ENCODE measurements around the gene ASTN2.

Gene ASTN2

DNA sequence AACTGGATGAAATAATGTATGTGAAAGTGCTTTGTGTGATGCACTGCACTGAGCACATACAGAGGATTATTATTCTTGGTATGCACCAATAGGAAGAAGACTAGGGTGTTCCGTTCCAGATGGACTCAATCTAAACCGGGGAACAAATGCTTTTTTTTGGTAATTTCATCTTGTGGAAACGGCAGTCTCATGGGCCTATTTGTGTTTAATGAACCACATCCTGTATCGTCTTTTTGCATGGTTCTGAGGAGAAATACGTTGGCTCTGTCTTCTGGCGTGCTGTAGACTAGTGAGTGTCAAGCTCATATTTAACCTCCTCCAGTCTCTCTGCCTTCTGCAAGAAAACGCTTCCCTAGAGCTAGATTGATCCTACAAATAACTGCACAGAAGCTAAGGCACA, 697.7 kb downstream of the ASTN2 start:
- Histone ChIP-seq H3K27ac (replicated peaks; ENCODE audit: low read length) (no peak overlapping the region), H3K79me1 (ENCODE audit: low read depth, low read length) (no peaks in the 10 kb centered on the region), H3K4me3 (ENCODE audit: low read length in 2 of 2) (no peak overlapping the region), H2BK15ac (ENCODE audit: low read length) (no peak overlapping the region), H3K9me3 (replicated peaks in 1 of 2; ENCODE audit: control insufficient read depth in 2 of 2, insufficient read depth in 1 of 2, low read depth in 1 of 2, low read length in 2 of 2) (peaks cover 0 to 3% of the 10 kb centered on the region in 2 donors), H2BK12ac (ENCODE audit: low read length) (no peak overlapping the region), H3K4ac (ENCODE audit: low read length) (no peak overlapping the region), H4K91ac (ENCODE audit: low read depth, low read length, poor library complexity) (no peak overlapping the region), H3K14ac (ENCODE audit: low read length) (no peak overlapping the region), H3K4me2 (ENCODE audit: insufficient read depth, low read length, poor library complexity, severe bottlenecking) (no peak overlapping the region), H2BK5ac (ENCODE audit: low read length) (no peak overlapping the region), H3K23ac (ENCODE audit: low read depth, low read length, poor library complexity) (no peak overlapping the region), H4K8ac (ENCODE audit: low read depth, low read length) (no peak overlapping the region), H3K27me3 (ENCODE audit: control insufficient read depth in 3 of 3, insufficient read depth in 3 of 3, low read depth in 1 of 3, low read length in 3 of 3) (peaks cover 0 to 5% (median 0%) of the 10 kb centered on the region in 3 experiments), H3K18ac (ENCODE audit: low read length) (no peak overlapping the region), H2AFZ (ENCODE audit: low read length) (no peak overlapping the region), H2AK5ac (ENCODE audit: low read depth, low read length) (no peak overlapping the region), H2BK120ac (ENCODE audit: low read depth, low read length) (no peak overlapping the region), H3K36me3 (replicated peaks in 1 of 2; ENCODE audit: control insufficient read depth in 2 of 2, insufficient read depth in 2 of 2, low read length in 2 of 2) (no peaks in the 10 kb centered on the region), H3K4me1 (ENCODE audit: control insufficient read depth in 2 of 2, insufficient read depth in 1 of 2, low read depth in 1 of 2, low read length in 2 of 2) (peaks cover 8 to 10% of the 10 kb centered on the region in 2 donors), H3K9ac (ENCODE audit: low read depth, low read length, poor library complexity) (no peak overlapping the region)
- no CpG with 5 or more reads among the region's 7 CpGs for WGBS, 2 donors (ENCODE audit: extremely low coverage in 2 of 2, insufficient read length in 2 of 2, insufficient replicate concordance in 1 of 2)
- DNase-seq (ENCODE audit: low spot score): no peak

DNA sequence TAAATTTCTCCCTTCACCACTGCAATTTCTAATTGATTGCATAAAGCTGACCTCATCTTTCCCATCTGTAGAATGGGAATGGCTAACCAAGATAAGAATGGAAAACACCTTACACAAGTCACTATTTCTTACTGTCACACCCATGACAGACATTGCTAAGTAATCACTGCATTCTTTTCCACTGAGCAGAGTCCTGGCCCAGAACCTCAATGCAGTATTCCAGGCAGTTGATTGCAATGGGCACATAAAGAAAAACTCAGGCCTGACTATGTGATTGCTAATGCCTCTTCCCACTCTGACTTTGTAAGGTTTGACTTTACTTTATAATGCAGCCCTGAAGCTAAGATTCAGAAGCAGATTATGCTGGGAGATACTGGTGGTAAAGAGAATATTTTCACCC, 698.4 kb downstream of the ASTN2 start:
- no peak overlapping the region for H2AK5ac ChIP-seq (ENCODE audit: low read depth, low read length)
- no peak overlapping the region for H3K27ac ChIP-seq (replicated peaks; ENCODE audit: low read length)
- H3K4me3 ChIP-seq (ENCODE audit: low read length in 2 of 2): no peak overlapping the region
- peaks cover 0 to 3% of the 10 kb centered on the region in 2 donors for H3K9me3 ChIP-seq (replicated peaks in 1 of 2; ENCODE audit: control insufficient read depth in 2 of 2, insufficient read depth in 1 of 2, low read depth in 1 of 2, low read length in 2 of 2)
- no peak for DNase-seq (ENCODE audit: low spot score)
- H2BK15ac ChIP-seq (ENCODE audit: low read length): no peak overlapping the region
- H3K9ac ChIP-seq (ENCODE audit: low read depth, low read length, poor library complexity): no peak overlapping the region
- no peaks in the 10 kb centered on the region for H3K36me3 ChIP-seq (replicated peaks in 1 of 2; ENCODE audit: control insufficient read depth in 2 of 2, insufficient read depth in 2 of 2, low read length in 2 of 2)
- peaks cover 0 to 5% (median 0%) of the 10 kb centered on the region in 3 experiments for H3K27me3 ChIP-seq (ENCODE audit: control insufficient read depth in 3 of 3, insufficient read depth in 3 of 3, low read depth in 1 of 3, low read length in 3 of 3)
- no peak overlapping the region for H4K91ac ChIP-seq (ENCODE audit: low read depth, low read length, poor library complexity)
- no peak overlapping the region for H2BK12ac ChIP-seq (ENCODE audit: low read length)
- H3K4me1 ChIP-seq (ENCODE audit: control insufficient read depth in 2 of 2, insufficient read depth in 1 of 2, low read depth in 1 of 2, low read length in 2 of 2): peaks cover 8 to 10% of the 10 kb centered on the region in 2 donors
- no peak overlapping the region for H3K18ac ChIP-seq (ENCODE audit: low read length)
- H2AFZ ChIP-seq (ENCODE audit: low read length): no peak overlapping the region
- H3K23ac ChIP-seq (ENCODE audit: low read depth, low read length, poor library complexity): no peak overlapping the region
- H3K14ac ChIP-seq (ENCODE audit: low read length): no peak overlapping the region
- H3K4ac ChIP-seq (ENCODE audit: low read length): no peak overlapping the region
- H4K8ac ChIP-seq (ENCODE audit: low read depth, low read length): no peak overlapping the region
- H3K4me2 ChIP-seq (ENCODE audit: insufficient read depth, low read length, poor library complexity, severe bottlenecking): no peak overlapping the region
- H2BK5ac ChIP-seq (ENCODE audit: low read length): no peak overlapping the region
- H2BK120ac ChIP-seq (ENCODE audit: low read depth, low read length): no peak overlapping the region
- H3K79me1 ChIP-seq (ENCODE audit: low read depth, low read length): no peaks in the 10 kb centered on the region

DNA sequence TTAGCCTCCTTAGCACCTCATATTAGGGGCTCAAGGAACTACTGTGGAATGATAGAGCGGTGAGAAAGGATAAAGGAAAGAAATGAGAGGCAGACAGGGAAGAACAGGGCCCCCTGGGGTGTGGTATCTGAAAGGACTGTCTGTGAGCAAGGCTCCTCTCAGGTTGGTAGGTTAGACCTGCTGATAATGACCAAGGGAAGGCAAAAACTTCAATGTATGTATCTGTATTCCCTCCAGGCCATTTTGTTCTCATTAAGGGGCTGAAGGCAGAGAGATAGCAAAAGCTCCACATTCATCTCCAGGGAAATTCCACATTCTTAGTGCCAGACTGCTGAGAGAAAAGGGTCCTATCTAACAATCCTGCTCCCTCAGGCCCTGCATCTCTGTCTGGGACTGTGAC, 699.1 kb downstream of the ASTN2 start:
- no peak for DNase-seq (ENCODE audit: low spot score)

DNA sequence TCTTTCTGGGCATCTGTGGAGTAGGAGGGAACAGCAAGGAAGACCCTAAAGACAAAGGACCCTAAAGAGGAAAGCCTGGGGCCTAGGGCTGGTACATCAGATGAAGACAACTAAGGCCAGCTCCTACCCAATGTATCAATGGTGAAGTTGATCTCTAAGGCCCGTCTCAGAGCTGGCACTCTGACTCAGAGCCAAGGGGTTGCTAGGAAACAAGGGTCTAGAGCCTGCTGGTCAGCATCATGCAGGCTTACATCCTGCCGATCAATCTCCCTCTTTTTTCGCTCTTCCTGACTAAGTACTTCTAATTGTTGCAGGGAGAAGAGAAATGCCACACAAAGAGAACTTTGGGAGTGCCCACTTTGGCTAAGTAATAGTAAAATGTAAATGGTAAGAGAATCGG, 701.6 kb downstream of the ASTN2 start:
- no peak overlapping the region for H3K23ac ChIP-seq (ENCODE audit: low read depth, low read length, poor library complexity)
- DNase-seq (ENCODE audit: low spot score): no peak
- H2BK15ac ChIP-seq (ENCODE audit: low read length): no peak overlapping the region
- no peak overlapping the region for H3K14ac ChIP-seq (ENCODE audit: low read length)
- H3K9me3 ChIP-seq (replicated peaks in 1 of 2; ENCODE audit: control insufficient read depth in 2 of 2, insufficient read depth in 1 of 2, low read depth in 1 of 2, low read length in 2 of 2): no peaks in the 10 kb centered on the region
- H3K79me1 ChIP-seq (ENCODE audit: low read depth, low read length): no peaks in the 10 kb centered on the region
- H2BK120ac ChIP-seq (ENCODE audit: low read depth, low read length): no peak overlapping the region
- WGBS, 2 donors (ENCODE audit: extremely low coverage in 2 of 2, insufficient read length in 2 of 2, insufficient replicate concordance in 1 of 2): no CpG with 5 or more reads among the region's 4 CpGs
- peaks cover 0 to 4% of the 10 kb centered on the region in 2 donors for H3K4me1 ChIP-seq (ENCODE audit: control insufficient read depth in 2 of 2, insufficient read depth in 1 of 2, low read depth in 1 of 2, low read length in 2 of 2)
- H2BK5ac ChIP-seq (ENCODE audit: low read length): no peak overlapping the region
- H3K36me3 ChIP-seq (replicated peaks in 1 of 2; ENCODE audit: control insufficient read depth in 2 of 2, insufficient read depth in 2 of 2, low read length in 2 of 2): no peaks in the 10 kb centered on the region
- H4K8ac ChIP-seq (ENCODE audit: low read depth, low read length): no peak overlapping the region
- H3K9ac ChIP-seq (ENCODE audit: low read depth, low read length, poor library complexity): no peak overlapping the region
- H2AFZ ChIP-seq (ENCODE audit: low read length): no peak overlapping the region
- no peak overlapping the region for H2AK5ac ChIP-seq (ENCODE audit: low read depth, low read length)
- no peak overlapping the region for H3K27ac ChIP-seq (replicated peaks; ENCODE audit: low read length)
- no peak overlapping the region for H3K4me3 ChIP-seq (ENCODE audit: low read length in 2 of 2)
- no peak overlapping the region for H3K4ac ChIP-seq (ENCODE audit: low read length)
- no peak overlapping the region for H4K91ac ChIP-seq (ENCODE audit: low read depth, low read length, poor library complexity)
- no peak overlapping the region for H3K18ac ChIP-seq (ENCODE audit: low read length)
- no peak overlapping the region for H2BK12ac ChIP-seq (ENCODE audit: low read length)
- H3K27me3 ChIP-seq (ENCODE audit: control insufficient read depth in 3 of 3, insufficient read depth in 3 of 3, low read depth in 1 of 3, low read length in 3 of 3): no peaks in the 10 kb centered on the region
- H3K4me2 ChIP-seq (ENCODE audit: insufficient read depth, low read length, poor library complexity, severe bottlenecking): no peak overlapping the region

More for the DNA sequence above, 699.1 kb downstream of the ASTN2 start:
- Histone ChIP-seq H3K4ac (ENCODE audit: low read length) (no peak overlapping the region), H3K14ac (ENCODE audit: low read length) (no peak overlapping the region), H2AFZ (ENCODE audit: low read length) (no peak overlapping the region), H2AK5ac (ENCODE audit: low read depth, low read length) (no peak overlapping the region), H3K4me2 (ENCODE audit: insufficient read depth, low read length, poor library complexity, severe bottlenecking) (no peak overlapping the region), H3K27me3 (ENCODE audit: control insufficient read depth in 3 of 3, insufficient read depth in 3 of 3, low read depth in 1 of 3, low read length in 3 of 3) (no peaks in the 10 kb centered on the region), H2BK120ac (ENCODE audit: low read depth, low read length) (no peak overlapping the region), H3K23ac (ENCODE audit: low read depth, low read length, poor library complexity) (no peak overlapping the region), H3K4me3 (ENCODE audit: low read length in 2 of 2) (no peak overlapping the region), H3K27ac (replicated peaks; ENCODE audit: low read length) (no peak overlapping the region), H3K9me3 (replicated peaks in 1 of 2; ENCODE audit: control insufficient read depth in 2 of 2, insufficient read depth in 1 of 2, low read depth in 1 of 2, low read length in 2 of 2) (peaks cover 0 to 3% of the 10 kb centered on the region in 2 donors), H4K91ac (ENCODE audit: low read depth, low read length, poor library complexity) (no peak overlapping the region), H3K79me1 (ENCODE audit: low read depth, low read length) (no peaks in the 10 kb centered on the region), H2BK15ac (ENCODE audit: low read length) (no peak overlapping the region), H3K18ac (ENCODE audit: low read length) (no peak overlapping the region), H3K9ac (ENCODE audit: low read depth, low read length, poor library complexity) (no peak overlapping the region), H3K4me1 (ENCODE audit: control insufficient read depth in 2 of 2, insufficient read depth in 1 of 2, low read depth in 1 of 2, low read length in 2 of 2) (peaks cover 8 to 10% of the 10 kb centered on the region in 2 donors), H3K36me3 (replicated peaks in 1 of 2; ENCODE audit: control insufficient read depth in 2 of 2, insufficient read depth in 2 of 2, low read length in 2 of 2) (no peaks in the 10 kb centered on the region), H2BK5ac (ENCODE audit: low read length) (no peak overlapping the region), H4K8ac (ENCODE audit: low read depth, low read length) (no peak overlapping the region), H2BK12ac (ENCODE audit: low read length) (no peak overlapping the region)
- WGBS, 2 donors (ENCODE audit: extremely low coverage in 2 of 2, insufficient read length in 2 of 2, insufficient replicate concordance in 1 of 2): no CpG with 5 or more reads among the region's 1 CpG
